HL-60 (cell line): ENCODE measurements around the gene MZT1.
"Not testable (repeated sequence)": the region's sequence is repeated elsewhere in the genome, so short reads cannot be mapped to it uniquely, and the experiment has no call there.

Source experiments
- DNase-seq, 2 experiments: peaks; one replicate each; pipeline ENCODE4 v3.0.0-alpha.2; 2010 to 2020; ENCODE audit warnings: low read depth in 1 of 2, low spot score in 1 of 2
- H3K27ac ChIP-seq: fragments of 250-450 bp; sonication (Bioruptor Pico); replicated peaks from 2 replicates; pipeline ENCODE4 v1.5.1; 2020; ENCODE audit warnings: mild to moderate bottlenecking, moderate library complexity
- H3K27me3 ChIP-seq: fragments of 250-450 bp; sonication (Bioruptor Pico); 2 replicates; pipeline ENCODE4 v1.5.1; 2021; ENCODE audit warnings: mild to moderate bottlenecking, moderate library complexity; ENCODE audit not compliant: insufficient read depth, poor library complexity, severe bottlenecking
- H3K4me3 ChIP-seq: replicated peaks from 2 replicates; pipeline ENCODE4 v1.5.1; 2011; ENCODE audit warnings: mild to moderate bottlenecking, control low read depth, low read length; ENCODE audit not compliant: insufficient read depth
- GABPA ChIP-seq: IDR thresholded peaks from 2 replicates; pipeline ENCODE4 v1.6.1; 2012; ENCODE audit warnings: low read depth
- POLR2AphosphoS5 ChIP-seq: IDR thresholded peaks from 2 replicates; pipeline ENCODE4 v1.6.1; 2012; ENCODE audit warnings: low read depth
- SPI1 ChIP-seq: IDR thresholded peaks from 2 replicates; pipeline ENCODE4 v1.6.1; 2012; ENCODE audit warnings: low read depth, mild to moderate bottlenecking, borderline replicate concordance
- TF ChIP-seq, protein P1 (sequence below): IDR thresholded peaks from 2 replicates; pipeline ENCODE4 v1.6.1; 2012; ENCODE audit warnings: low read depth; ENCODE audit not compliant: insufficient replicate concordance
- TF ChIP-seq, protein P2 (sequence below): IDR thresholded peaks from one replicate; pipeline ENCODE4 v1.5.1; 2011; ENCODE audit warnings: low read length, control low read depth, inconsistent platforms; ENCODE audit not compliant: insufficient read depth

MZT1 gene

DNA sequence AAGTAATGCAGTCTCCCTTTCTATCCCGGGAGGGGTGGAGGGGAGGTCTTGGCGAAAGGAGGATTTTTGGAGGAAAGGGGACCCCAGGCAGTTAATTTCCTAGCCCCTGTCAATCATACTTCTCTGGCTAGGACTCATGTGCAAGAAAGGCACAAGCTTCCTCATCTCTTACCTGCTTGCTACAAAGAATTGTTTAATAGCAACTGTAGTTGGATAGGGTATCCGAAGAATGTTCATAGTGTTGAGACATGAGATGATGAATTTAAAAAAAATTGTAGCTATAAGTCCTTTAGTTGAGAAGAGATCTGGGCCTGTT lies 819 bp upstream of the MZT1 start:
- TF ChIP-seq GABPA (no peak), SPI1 (no peak), POLR2AphosphoS5 (no peak)
- TF ChIP-seq, protein P1, sequence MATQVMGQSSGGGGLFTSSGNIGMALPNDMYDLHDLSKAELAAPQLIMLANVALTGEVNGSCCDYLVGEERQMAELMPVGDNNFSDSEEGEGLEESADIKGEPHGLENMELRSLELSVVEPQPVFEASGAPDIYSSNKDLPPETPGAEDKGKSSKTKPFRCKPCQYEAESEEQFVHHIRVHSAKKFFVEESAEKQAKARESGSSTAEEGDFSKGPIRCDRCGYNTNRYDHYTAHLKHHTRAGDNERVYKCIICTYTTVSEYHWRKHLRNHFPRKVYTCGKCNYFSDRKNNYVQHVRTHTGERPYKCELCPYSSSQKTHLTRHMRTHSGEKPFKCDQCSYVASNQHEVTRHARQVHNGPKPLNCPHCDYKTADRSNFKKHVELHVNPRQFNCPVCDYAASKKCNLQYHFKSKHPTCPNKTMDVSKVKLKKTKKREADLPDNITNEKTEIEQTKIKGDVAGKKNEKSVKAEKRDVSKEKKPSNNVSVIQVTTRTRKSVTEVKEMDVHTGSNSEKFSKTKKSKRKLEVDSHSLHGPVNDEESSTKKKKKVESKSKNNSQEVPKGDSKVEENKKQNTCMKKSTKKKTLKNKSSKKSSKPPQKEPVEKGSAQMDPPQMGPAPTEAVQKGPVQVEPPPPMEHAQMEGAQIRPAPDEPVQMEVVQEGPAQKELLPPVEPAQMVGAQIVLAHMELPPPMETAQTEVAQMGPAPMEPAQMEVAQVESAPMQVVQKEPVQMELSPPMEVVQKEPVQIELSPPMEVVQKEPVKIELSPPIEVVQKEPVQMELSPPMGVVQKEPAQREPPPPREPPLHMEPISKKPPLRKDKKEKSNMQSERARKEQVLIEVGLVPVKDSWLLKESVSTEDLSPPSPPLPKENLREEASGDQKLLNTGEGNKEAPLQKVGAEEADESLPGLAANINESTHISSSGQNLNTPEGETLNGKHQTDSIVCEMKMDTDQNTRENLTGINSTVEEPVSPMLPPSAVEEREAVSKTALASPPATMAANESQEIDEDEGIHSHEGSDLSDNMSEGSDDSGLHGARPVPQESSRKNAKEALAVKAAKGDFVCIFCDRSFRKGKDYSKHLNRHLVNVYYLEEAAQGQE, result no peak
- TF ChIP-seq, protein P2, sequence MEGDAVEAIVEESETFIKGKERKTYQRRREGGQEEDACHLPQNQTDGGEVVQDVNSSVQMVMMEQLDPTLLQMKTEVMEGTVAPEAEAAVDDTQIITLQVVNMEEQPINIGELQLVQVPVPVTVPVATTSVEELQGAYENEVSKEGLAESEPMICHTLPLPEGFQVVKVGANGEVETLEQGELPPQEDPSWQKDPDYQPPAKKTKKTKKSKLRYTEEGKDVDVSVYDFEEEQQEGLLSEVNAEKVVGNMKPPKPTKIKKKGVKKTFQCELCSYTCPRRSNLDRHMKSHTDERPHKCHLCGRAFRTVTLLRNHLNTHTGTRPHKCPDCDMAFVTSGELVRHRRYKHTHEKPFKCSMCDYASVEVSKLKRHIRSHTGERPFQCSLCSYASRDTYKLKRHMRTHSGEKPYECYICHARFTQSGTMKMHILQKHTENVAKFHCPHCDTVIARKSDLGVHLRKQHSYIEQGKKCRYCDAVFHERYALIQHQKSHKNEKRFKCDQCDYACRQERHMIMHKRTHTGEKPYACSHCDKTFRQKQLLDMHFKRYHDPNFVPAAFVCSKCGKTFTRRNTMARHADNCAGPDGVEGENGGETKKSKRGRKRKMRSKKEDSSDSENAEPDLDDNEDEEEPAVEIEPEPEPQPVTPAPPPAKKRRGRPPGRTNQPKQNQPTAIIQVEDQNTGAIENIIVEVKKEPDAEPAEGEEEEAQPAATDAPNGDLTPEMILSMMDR, result no peak
- H3K27ac ChIP-seq, result peak overlapping the region; percentile 77
- peak in 1 of 2 experiments; percentile 8 for DNase-seq
- no peaks in the 10 kb centered on the region for H3K27me3 ChIP-seq
- H3K4me3 ChIP-seq, result peak overlapping the region; percentile 95

DNA sequence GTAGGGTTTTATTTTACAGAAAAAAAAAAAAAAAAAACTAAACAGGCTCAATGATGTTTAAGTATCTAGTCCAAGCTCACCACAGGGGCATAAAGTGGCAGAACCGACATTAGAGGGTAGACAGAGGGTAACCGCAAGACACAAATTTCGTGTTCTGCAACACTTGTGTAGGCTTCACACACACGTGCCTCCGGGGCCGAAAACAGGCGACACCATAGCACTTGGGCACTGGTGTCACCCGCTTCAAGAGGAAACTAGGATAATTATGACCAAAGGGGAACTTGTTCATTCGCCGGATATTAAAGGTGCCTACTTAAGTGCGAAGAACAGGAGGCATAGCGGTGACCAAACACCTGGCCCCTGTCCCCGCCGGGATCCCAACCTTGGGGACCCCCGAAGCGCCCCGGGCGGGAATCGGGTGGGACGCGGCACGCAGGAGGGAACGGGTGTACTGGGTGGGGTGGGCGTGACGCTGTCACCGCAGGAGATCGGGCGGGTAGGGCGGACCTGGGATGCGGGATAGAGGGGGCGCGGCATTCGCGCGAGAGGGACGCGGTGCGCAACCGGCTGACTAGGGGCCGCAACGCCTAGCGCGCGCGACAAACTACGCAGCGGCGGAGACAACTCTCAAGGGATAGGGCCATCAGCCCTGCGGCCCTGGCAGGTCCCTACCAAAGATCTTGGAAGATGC lies 558 bp downstream of the MZT1 start:
- TF ChIP-seq POLR2AphosphoS5, result no peak
- TF ChIP-seq, protein P1, result no peak
- TF ChIP-seq GABPA, result no peak
- TF ChIP-seq, protein P2, result no peak
- no peak for TF ChIP-seq SPI1

DNA sequence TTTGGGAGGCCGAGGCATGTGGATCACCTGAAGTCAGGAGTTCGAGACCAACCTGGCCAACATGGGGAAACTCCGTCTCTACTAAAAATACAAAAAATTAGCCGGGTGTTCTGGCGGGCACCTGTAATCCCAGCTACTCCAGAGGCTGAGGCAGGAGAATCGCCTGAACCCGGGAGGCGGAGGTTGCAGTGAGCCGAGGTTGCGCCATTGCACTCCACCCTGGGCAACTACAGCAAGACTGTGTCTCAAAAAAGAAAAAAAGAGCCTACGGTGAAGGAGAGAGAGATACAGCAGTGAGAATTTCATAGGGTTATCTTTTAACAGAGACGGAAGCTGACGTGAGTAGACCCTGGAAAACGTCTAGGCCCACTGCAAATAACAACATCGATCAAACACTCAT lies 1.2 kb downstream of the MZT1 start:
- DNase-seq, result peak in 1 of 2 experiments; percentile 48
- peak overlapping the region; percentile 95 for H3K4me3 ChIP-seq
- not testable (repeated sequence) for H3K27me3 ChIP-seq
- peak overlapping the region; percentile 88 for H3K27ac ChIP-seq

More for the DNA sequence above, 558 bp downstream of the MZT1 start:
- Histone ChIP-seq H3K27me3 (no peaks in the 10 kb centered on the region), H3K27ac (peak overlapping the region; percentile 88), H3K4me3 (peak overlapping the region; percentile 95)
- DNase-seq, result peak; percentile 47 to 70

DNA sequence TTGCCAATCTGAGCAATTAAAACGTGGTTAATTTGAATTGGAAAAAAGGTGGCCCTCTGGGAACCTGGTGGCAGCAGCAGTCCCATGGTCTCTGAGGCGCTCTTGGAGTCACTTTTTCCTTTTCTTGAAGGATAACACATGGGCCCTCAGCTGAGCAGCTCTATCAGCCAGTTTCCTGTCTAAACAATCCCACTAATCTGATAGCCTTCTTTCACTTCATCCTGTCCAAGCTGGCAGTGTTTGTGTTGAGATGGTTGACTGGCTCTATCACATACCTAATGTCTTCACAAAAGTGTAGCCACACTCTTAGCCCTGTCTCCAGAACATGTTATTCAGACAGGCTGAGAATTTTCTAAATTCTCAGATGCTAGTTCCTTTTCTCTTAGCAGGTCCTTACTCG lies 10.7 kb downstream of the MZT1 start:
- no peak overlapping the region for H3K27ac ChIP-seq
- DNase-seq, result no peak
- H3K4me3 ChIP-seq, result no peak overlapping the region
- H3K27me3 ChIP-seq, result no peaks in the 10 kb centered on the region
- TF ChIP-seq SPI1 (no peak), POLR2AphosphoS5 (no peak), GABPA (no peak)
- TF ChIP-seq, protein P2, result no peak
- TF ChIP-seq, protein P1, result no peak
